ENCODE results near the gene SLC22A8.

GRCh38 chr11:62954478-62954877 lies 61.2 kb downstream of the SLC22A8 start:
- TF ChIP-seq CTCF (CRISPR knock-in tag; IDR thresholded peaks at IDR 0.05), result no peak
- TF ChIP-seq SMARCE1 (IDR thresholded peaks at IDR 0.05; ENCODE audit: borderline replicate concordance), result no peak
- no peak for TF ChIP-seq RXRA (CRISPR knock-in tag; IDR thresholded peaks at IDR 0.05)
- TF ChIP-seq TAF15 (IDR thresholded peaks at IDR 0.05; ENCODE audit: low read depth, low read length, poor library complexity, severe bottlenecking), result no peak
- no peak for TF ChIP-seq RFXAP (CRISPR knock-in tag; IDR thresholded peaks at IDR 0.05; ENCODE audit: borderline replicate concordance)

Measured in HepG2 (cell line).